Testis (tissue), 2 donors: ENCODE data around the gene RAB3A.

ENCODE experiments used
- POLR2A ChIP-seq: fragments of 450-650 bp; IDR thresholded peaks from one replicate; pipeline ENCODE4 v1.6.1; 2017; ENCODE audit warnings: antibody characterized with exemption, mild to moderate bottlenecking, moderate library complexity
- TF ChIP-seq, protein P1 (sequence below), 3 experiments: fragments of 450-650 bp in 2 of 3; fragments of 200-600 bp in 1 of 3; sonication (generic) in 1 of 3; IDR thresholded peaks; one replicate each; pipeline ENCODE4 v1.5.1; 2016 to 2019; ENCODE audit warnings: antibody characterized with exemption in 3 of 3, mild to moderate bottlenecking in 2 of 3, moderate library complexity in 1 of 3

- TF ChIP-seq, protein P1, sequence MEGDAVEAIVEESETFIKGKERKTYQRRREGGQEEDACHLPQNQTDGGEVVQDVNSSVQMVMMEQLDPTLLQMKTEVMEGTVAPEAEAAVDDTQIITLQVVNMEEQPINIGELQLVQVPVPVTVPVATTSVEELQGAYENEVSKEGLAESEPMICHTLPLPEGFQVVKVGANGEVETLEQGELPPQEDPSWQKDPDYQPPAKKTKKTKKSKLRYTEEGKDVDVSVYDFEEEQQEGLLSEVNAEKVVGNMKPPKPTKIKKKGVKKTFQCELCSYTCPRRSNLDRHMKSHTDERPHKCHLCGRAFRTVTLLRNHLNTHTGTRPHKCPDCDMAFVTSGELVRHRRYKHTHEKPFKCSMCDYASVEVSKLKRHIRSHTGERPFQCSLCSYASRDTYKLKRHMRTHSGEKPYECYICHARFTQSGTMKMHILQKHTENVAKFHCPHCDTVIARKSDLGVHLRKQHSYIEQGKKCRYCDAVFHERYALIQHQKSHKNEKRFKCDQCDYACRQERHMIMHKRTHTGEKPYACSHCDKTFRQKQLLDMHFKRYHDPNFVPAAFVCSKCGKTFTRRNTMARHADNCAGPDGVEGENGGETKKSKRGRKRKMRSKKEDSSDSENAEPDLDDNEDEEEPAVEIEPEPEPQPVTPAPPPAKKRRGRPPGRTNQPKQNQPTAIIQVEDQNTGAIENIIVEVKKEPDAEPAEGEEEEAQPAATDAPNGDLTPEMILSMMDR (IDR thresholded peaks at IDR 0.05): no peak
- no peak for TF ChIP-seq POLR2A
These were observed 18.2 kb upstream of the RAB3A start for GRCh38 chr19:18221815-18222725.
